Measurements from ENCODE around the gene ZNF140.
A peak's percentile ranks its signal among the peaks of the same experiment; 100 is the strongest.

Gene ZNF140

GRCh38 chr12:133058203-133059113 lies 22.3 kb upstream of the ZNF140 start:
- TF ChIP-seq, protein P1, sequence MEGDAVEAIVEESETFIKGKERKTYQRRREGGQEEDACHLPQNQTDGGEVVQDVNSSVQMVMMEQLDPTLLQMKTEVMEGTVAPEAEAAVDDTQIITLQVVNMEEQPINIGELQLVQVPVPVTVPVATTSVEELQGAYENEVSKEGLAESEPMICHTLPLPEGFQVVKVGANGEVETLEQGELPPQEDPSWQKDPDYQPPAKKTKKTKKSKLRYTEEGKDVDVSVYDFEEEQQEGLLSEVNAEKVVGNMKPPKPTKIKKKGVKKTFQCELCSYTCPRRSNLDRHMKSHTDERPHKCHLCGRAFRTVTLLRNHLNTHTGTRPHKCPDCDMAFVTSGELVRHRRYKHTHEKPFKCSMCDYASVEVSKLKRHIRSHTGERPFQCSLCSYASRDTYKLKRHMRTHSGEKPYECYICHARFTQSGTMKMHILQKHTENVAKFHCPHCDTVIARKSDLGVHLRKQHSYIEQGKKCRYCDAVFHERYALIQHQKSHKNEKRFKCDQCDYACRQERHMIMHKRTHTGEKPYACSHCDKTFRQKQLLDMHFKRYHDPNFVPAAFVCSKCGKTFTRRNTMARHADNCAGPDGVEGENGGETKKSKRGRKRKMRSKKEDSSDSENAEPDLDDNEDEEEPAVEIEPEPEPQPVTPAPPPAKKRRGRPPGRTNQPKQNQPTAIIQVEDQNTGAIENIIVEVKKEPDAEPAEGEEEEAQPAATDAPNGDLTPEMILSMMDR (IDR thresholded peaks at IDR 0.05; ENCODE audit: control insufficient read depth, insufficient read depth, low read depth, low read length, missing control alignments): no peak
- no peak for DNase-seq (ENCODE audit: low read depth)

GRCh38 chr12:133061954-133062353 lies 18.8 kb upstream of the ZNF140 start:
- DNase-seq (ENCODE audit: low read depth): no peak
- no peak overlapping the region for H3K4me3 ChIP-seq (ENCODE audit: control insufficient read depth, low read depth, low read length)
- TF ChIP-seq, protein P1 (IDR thresholded peaks at IDR 0.05; ENCODE audit: control insufficient read depth, insufficient read depth, low read depth, low read length, missing control alignments): no peak

More at GRCh38 chr12:133058203-133059113, 22.3 kb upstream of the ZNF140 start:
- no peak overlapping the region for H3K4me3 ChIP-seq (ENCODE audit: control insufficient read depth, low read depth, low read length)

GRCh38 chr12:133063556-133063955 lies 17.2 kb upstream of the ZNF140 start:
- no peak for DNase-seq (ENCODE audit: low read depth)
- no peak overlapping the region for H3K4me3 ChIP-seq (ENCODE audit: control insufficient read depth, low read depth, low read length)
- TF ChIP-seq, protein P1 (IDR thresholded peaks at IDR 0.05; ENCODE audit: control insufficient read depth, insufficient read depth, low read depth, low read length, missing control alignments): no peak

DNA sequence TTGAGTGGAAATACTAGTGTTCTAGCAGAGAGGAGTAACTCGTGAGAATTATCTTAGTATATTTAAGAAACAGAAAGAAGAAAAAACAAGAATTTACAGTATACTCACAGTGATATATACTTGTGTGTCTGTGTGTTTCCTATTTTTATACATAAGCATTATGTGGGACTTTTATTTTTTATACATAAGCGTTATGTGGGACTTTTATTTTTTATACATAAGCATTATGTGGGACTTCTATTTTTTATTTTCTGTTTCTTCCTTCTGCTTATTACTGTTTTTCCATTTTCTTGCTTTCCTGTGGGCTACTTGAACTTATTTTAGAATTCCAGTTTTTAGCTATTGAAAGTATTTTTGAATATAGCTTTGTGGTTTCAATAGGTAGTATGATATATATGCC lies 6.9 kb upstream of the ZNF140 start:
- no peak overlapping the region for H3K4me3 ChIP-seq (ENCODE audit: control insufficient read depth, low read depth, low read length)
- TF ChIP-seq, protein P1 (IDR thresholded peaks at IDR 0.05; ENCODE audit: control insufficient read depth, insufficient read depth, low read depth, low read length, missing control alignments): no peak
- no peak for DNase-seq (ENCODE audit: low read depth)

DNA sequence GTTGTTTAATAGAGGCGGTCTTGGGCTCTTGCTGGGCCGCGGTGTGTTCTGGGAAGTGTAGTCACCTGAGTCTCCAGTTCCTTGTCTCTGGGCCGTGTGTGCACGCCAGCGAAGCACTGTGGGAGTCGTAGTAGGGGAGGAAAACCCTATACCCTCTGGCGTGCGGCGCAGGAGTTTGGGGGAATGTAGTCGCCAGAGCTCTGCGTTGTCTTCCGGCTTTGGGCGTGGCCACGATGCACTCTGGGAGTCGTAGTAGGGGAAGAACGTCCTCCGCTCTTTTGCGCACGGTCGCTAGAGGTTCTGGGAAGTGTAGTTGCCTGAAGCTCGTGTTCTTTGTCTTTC lies 726 bp upstream of the ZNF140 start:
- H3K4me3 ChIP-seq (ENCODE audit: control insufficient read depth, low read depth, low read length): peak overlapping the region; percentile 90
- peak; percentile 98 for DNase-seq (ENCODE audit: low read depth)
- TF ChIP-seq, protein P1 (IDR thresholded peaks at IDR 0.05; ENCODE audit: control insufficient read depth, insufficient read depth, low read depth, low read length, missing control alignments): no peak

- no peak for DNase-seq (ENCODE audit: low read depth)
- TF ChIP-seq, protein P1 (IDR thresholded peaks at IDR 0.05; ENCODE audit: control insufficient read depth, insufficient read depth, low read depth, low read length, missing control alignments): no peak
- peak overlapping the region; percentile 90 for H3K4me3 ChIP-seq (ENCODE audit: control insufficient read depth, low read depth, low read length)
Observed at GRCh38 chr12:133081159-133081780, 547 bp downstream of the ZNF140 start.

Data from AG09309 (cell line).